MM.1S (cell line): ENCODE data around the gene SLC31A1.

Experiments used
- DNase-seq: peaks from one replicate; pipeline ENCODE4 v3.0.0-alpha.2; 2015
- H2AFZ ChIP-seq: fragments of 300-600 bp; sonication (generic); 2 replicates; pipeline ENCODE4 v1.6.0; 2016; ENCODE audit warnings: antibody characterized with exemption, low read length
- H3F3A ChIP-seq: fragments of 300-600 bp; sonication (generic); 2 replicates; pipeline ENCODE4 v1.6.1; 2016; ENCODE audit warnings: mild to moderate bottlenecking, antibody characterized with exemption, low read length, moderate library complexity, mixed read lengths; ENCODE audit not compliant: insufficient read depth
- H3K27ac ChIP-seq: fragments of 300-600 bp; sonication (generic); 2 replicates; pipeline ENCODE4 v1.5.1; 2016; ENCODE audit warnings: mild to moderate bottlenecking, low read length
- H3K27me3 ChIP-seq: fragments of 300-600 bp; sonication (generic); replicated peaks from 2 replicates; pipeline ENCODE4 v1.6.0; 2016; ENCODE audit warnings: low read length; ENCODE audit not compliant: insufficient read depth
- H3K36me3 ChIP-seq: fragments of 300-600 bp; sonication (generic); replicated peaks from 2 replicates; pipeline ENCODE4 v1.6.1; 2016; ENCODE audit warnings: mild to moderate bottlenecking, low read length, mixed read lengths; ENCODE audit not compliant: insufficient read depth
- H3K4me1 ChIP-seq: fragments of 300-600 bp; sonication (generic); 2 replicates; pipeline ENCODE4 v1.6.1; 2016; ENCODE audit warnings: low read length, mixed read lengths
- H3K4me2 ChIP-seq: fragments of 300-600 bp; sonication (generic); 2 replicates; pipeline ENCODE4 v1.6.0; 2016; ENCODE audit warnings: low read depth, low read length
- H3K4me3 ChIP-seq: fragments of 300-600 bp; sonication (generic); 2 replicates; pipeline ENCODE4 v1.5.1; 2016; ENCODE audit warnings: low read length, mixed read lengths
- H3K79me2 ChIP-seq: fragments of 300-600 bp; sonication (generic); 2 replicates; pipeline ENCODE4 v1.6.1; 2016; ENCODE audit warnings: mixed run types, low read length, mixed read lengths
- H3K9ac ChIP-seq: fragments of 300-600 bp; sonication (generic); 2 replicates; pipeline ENCODE4 v1.6.1; 2016; ENCODE audit warnings: low read length, mixed read lengths
- H3K9me2 ChIP-seq: fragments of 300-600 bp; sonication (generic); replicated peaks from 2 replicates; pipeline ENCODE4 v1.6.1; 2016; ENCODE audit warnings: mild to moderate bottlenecking, low read length, mixed read lengths; ENCODE audit not compliant: insufficient read depth
- H3K9me3 ChIP-seq: fragments of 300-600 bp; sonication (generic); replicated peaks from 2 replicates; pipeline ENCODE4 v1.6.1; 2016; ENCODE audit warnings: mild to moderate bottlenecking, low read length, mixed read lengths; ENCODE audit not compliant: insufficient read depth
- H4K20me1 ChIP-seq: fragments of 300-600 bp; sonication (generic); 2 replicates; pipeline ENCODE4 v1.6.1; 2016; ENCODE audit warnings: mild to moderate bottlenecking, low read length, moderate library complexity, mixed read lengths; ENCODE audit not compliant: insufficient read depth
- EZH2 ChIP-seq: fragments of 300-600 bp; sonication (generic); optimal IDR thresholded peaks from 2 replicates; pipeline ENCODE3; 2017; ENCODE audit warnings: low read depth, mild to moderate bottlenecking, antibody characterized with exemption, low read length, mixed read lengths
- EZH2phosphoT487 ChIP-seq: fragments of 300-600 bp; sonication (generic); IDR thresholded peaks from 2 replicates; pipeline ENCODE4 v1.6.1; 2018; ENCODE audit warnings: antibody characterized with exemption, low read length
- TF ChIP-seq, protein P1 (sequence below): fragments of 300-600 bp; sonication (generic); IDR thresholded peaks from 2 replicates; pipeline ENCODE4 v1.5.1; 2016; ENCODE audit warnings: antibody characterized with exemption, low read length, mixed read lengths

Gene SLC31A1

DNA sequence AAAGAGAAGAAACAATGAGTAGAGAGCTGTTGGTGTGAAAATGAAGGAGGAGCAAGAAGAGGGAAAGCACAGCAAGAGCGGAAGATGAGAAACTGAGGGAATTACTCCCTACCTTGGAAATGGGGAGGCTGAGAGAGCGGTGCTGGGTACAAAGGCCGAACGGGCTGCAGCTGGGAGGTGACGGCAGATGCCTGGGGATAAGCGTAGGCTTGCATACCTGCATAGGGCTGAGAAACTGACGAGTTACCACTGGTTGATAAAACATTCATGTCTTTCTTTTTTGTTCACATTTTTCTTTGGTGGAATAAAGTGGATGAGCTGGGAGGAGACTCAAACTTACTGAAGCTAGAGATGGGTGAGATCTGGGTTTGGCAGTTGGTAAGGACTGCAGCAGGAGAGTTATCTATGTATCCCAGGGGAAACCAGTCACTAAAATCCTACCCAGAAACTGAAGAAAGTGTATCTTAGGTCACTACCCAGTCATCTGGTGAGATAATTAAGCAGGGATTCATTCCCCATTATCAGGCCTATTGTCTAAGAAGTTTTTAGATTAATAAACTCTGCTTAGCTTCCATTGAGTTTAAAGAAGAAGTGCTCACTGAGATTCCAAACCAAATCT is 35.1 kb upstream of the SLC31A1 start:
- no peak overlapping the region for H3K9ac ChIP-seq
- H3K4me3 ChIP-seq: no peak overlapping the region
- no peaks in the 10 kb centered on the region for H3K79me2 ChIP-seq
- no peaks in the 10 kb centered on the region for H3K9me2 ChIP-seq
- no peaks in the 10 kb centered on the region for H3K4me1 ChIP-seq
- H3K36me3 ChIP-seq: peaks cover 26% of the 10 kb centered on the region
- no peak overlapping the region for H2AFZ ChIP-seq
- DNase-seq: no peak
- no peaks in the 10 kb centered on the region for H3F3A ChIP-seq
- no peaks in the 10 kb centered on the region for H3K9me3 ChIP-seq
- no peak overlapping the region for H3K27ac ChIP-seq
- TF ChIP-seq EZH2phosphoT487 (no peak), EZH2 (no peak)
- TF ChIP-seq, protein P1, sequence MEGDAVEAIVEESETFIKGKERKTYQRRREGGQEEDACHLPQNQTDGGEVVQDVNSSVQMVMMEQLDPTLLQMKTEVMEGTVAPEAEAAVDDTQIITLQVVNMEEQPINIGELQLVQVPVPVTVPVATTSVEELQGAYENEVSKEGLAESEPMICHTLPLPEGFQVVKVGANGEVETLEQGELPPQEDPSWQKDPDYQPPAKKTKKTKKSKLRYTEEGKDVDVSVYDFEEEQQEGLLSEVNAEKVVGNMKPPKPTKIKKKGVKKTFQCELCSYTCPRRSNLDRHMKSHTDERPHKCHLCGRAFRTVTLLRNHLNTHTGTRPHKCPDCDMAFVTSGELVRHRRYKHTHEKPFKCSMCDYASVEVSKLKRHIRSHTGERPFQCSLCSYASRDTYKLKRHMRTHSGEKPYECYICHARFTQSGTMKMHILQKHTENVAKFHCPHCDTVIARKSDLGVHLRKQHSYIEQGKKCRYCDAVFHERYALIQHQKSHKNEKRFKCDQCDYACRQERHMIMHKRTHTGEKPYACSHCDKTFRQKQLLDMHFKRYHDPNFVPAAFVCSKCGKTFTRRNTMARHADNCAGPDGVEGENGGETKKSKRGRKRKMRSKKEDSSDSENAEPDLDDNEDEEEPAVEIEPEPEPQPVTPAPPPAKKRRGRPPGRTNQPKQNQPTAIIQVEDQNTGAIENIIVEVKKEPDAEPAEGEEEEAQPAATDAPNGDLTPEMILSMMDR: no peak
- no peaks in the 10 kb centered on the region for H4K20me1 ChIP-seq
- no peaks in the 10 kb centered on the region for H3K27me3 ChIP-seq
- no peak overlapping the region for H3K4me2 ChIP-seq

DNA sequence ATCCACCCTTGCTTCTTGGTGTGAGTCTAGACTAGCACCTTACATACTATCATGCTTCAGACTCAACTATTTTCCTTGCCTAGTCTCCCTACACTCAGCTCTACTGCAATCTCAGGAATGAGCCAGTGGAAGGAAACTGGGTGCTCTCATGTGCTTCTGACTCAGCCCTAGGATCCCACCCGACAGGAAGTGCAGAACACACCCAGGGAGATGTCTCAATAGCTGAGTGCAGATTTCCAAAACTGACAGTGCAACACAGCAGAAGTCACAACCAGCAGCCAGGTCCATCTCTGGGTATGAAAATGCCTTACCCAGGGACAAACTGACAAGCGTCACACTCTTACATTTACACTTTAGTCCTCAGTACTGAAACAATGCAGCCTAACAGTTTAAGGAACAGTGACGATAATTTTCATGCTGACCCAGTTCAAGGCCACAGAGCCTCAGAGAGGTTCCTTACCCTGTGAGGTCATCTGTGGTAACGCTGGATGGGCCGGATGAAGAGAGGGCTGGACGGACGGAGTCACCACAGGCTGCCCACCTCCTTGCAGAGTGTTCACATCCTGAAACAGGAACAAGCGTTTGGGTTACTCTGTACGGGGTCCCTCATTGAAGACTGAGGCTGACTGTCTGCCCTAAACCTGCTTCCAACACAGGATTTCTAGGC is 33.3 kb upstream of the SLC31A1 start:
- Histone ChIP-seq H3F3A (no peaks in the 10 kb centered on the region), H3K9me3 (no peaks in the 10 kb centered on the region), H3K4me2 (no peak overlapping the region), H3K27me3 (no peaks in the 10 kb centered on the region), H3K4me3 (no peak overlapping the region), H3K9me2 (no peaks in the 10 kb centered on the region), H3K27ac (no peak overlapping the region), H3K79me2 (no peaks in the 10 kb centered on the region), H3K36me3 (peaks cover 22% of the 10 kb centered on the region; the same call in 1 of the 2 replicates), H4K20me1 (no peaks in the 10 kb centered on the region), H3K4me1 (no peaks in the 10 kb centered on the region), H2AFZ (no peak overlapping the region), H3K9ac (no peak overlapping the region)
- DNase-seq: no peak
- TF ChIP-seq EZH2: no peak
- no peak for TF ChIP-seq EZH2phosphoT487
- TF ChIP-seq, protein P1: no peak

DNA sequence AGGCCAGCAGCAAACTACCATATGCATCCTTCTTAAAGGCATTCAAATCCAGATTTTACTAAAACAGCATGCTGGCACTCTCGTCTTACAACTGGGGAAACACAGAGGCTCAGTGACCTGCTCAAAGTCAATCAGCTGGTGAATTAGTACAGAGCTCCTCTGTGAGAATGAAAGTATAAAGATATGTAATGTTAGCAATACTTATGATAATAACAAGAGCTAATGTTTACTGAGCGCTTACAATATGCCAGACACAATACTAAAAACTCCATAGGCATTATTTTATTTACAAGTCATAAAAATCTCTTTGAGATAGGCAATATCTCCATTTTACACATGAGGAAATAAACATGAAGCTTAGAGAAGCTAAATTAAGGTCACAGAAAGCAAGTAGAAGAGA is 28.9 kb upstream of the SLC31A1 start:
- no peaks in the 10 kb centered on the region for H3K9me2 ChIP-seq
- no peak overlapping the region for H3K4me2 ChIP-seq
- no peak overlapping the region for H2AFZ ChIP-seq
- no peak overlapping the region for H3K9ac ChIP-seq
- no peak overlapping the region for H3K27ac ChIP-seq
- no peaks in the 10 kb centered on the region for H3K79me2 ChIP-seq
- H3K27me3 ChIP-seq: no peaks in the 10 kb centered on the region
- no peak for TF ChIP-seq EZH2
- TF ChIP-seq, protein P1: no peak
- TF ChIP-seq EZH2phosphoT487: no peak
- no peaks in the 10 kb centered on the region for H3K4me1 ChIP-seq
- no peaks in the 10 kb centered on the region for H3F3A ChIP-seq
- no peaks in the 10 kb centered on the region for H3K9me3 ChIP-seq
- H3K36me3 ChIP-seq: peaks cover 3% of the 10 kb centered on the region; the same call in 1 of the 2 replicates
- H4K20me1 ChIP-seq: no peaks in the 10 kb centered on the region
- no peak overlapping the region for H3K4me3 ChIP-seq
- no peak for DNase-seq
